C4-2B (cell line): ENCODE measurements around the gene PCDH17.

ENCODE experiments used
- H3K27ac ChIP-seq: fragments of 450-650 bp; 2 replicates; pipeline ENCODE4 v1.5.1; 2017
- CTCF ChIP-seq: fragments of 450-650 bp; conservative IDR thresholded peaks from 2 replicates; pipeline ENCODE4 v1.5.1; 2017; ENCODE audit warnings: mild to moderate bottlenecking
- ZFX ChIP-seq: fragments of 450-650 bp; IDR thresholded peaks from 2 replicates; pipeline ENCODE4 v1.6.1; 2017

PCDH17 gene

GRCh38 chr13:57698851-57699250 lies 67.3 kb downstream of the PCDH17 start:
- TF ChIP-seq ZFX (no peak), CTCF (no peak)
- no peak overlapping the region for H3K27ac ChIP-seq

GRCh38 chr13:57704031-57704430 lies 72.5 kb downstream of the PCDH17 start:
- TF ChIP-seq CTCF (no peak), ZFX (no peak)
- no peak overlapping the region for H3K27ac ChIP-seq

- H3K27ac ChIP-seq = no peak overlapping the region
- TF ChIP-seq CTCF = peak; percentile 26
- TF ChIP-seq ZFX = no peak
Measured at GRCh38 chr13:57716295-57716694, 84.8 kb downstream of the PCDH17 start.

GRCh38 chr13:57724486-57725272 lies 93.1 kb downstream of the PCDH17 start:
- TF ChIP-seq CTCF (no peak), ZFX (no peak)
- no peak overlapping the region for H3K27ac ChIP-seq

- H3K27ac ChIP-seq = no peak overlapping the region
- TF ChIP-seq CTCF = no peak
- no peak for TF ChIP-seq ZFX
Measured at GRCh38 chr13:57725480-57725879, 93.9 kb downstream of the PCDH17 start.

- TF ChIP-seq ZFX = no peak
Measured at GRCh38 chr13:57726981-57727380, 95.4 kb downstream of the PCDH17 start.

GRCh38 chr13:57734306-57734705 lies 102.8 kb downstream of the PCDH17 start:
- TF ChIP-seq CTCF = no peak
- no peak for TF ChIP-seq ZFX
- no peak overlapping the region for H3K27ac ChIP-seq

More at GRCh38 chr13:57726981-57727380, 95.4 kb downstream of the PCDH17 start:
- H3K27ac ChIP-seq = no peak overlapping the region

- H3K27ac ChIP-seq = no peak overlapping the region
- no peak for TF ChIP-seq CTCF
Measured at GRCh38 chr13:57739089-57739488, 107.5 kb downstream of the PCDH17 start.
